Stomach smooth muscle (tissue), 2 donors: ENCODE data around the gene GLRX.
A peak's percentile ranks its signal among the peaks of the same experiment; 100 is the strongest.

Experiments
- H3K27ac ChIP-seq: one replicate; pipeline ENCODE4 v1.7.0; 2013; ENCODE audit warnings: mild to moderate bottlenecking, low read length, inconsistent platforms
- H3K27me3 ChIP-seq, 2 donors: one replicate each; pipeline ENCODE4 v1.7.0; 2013; ENCODE audit warnings: low read length in 2 of 2; ENCODE audit not compliant: insufficient read depth in 2 of 2, control insufficient read depth in 1 of 2
- H3K36me3 ChIP-seq, 2 donors: one replicate each; pipeline ENCODE4 v1.7.0; 2013; ENCODE audit warnings: low read length in 2 of 2; ENCODE audit not compliant: control insufficient read depth in 2 of 2, insufficient read depth in 2 of 2
- H3K4me1 ChIP-seq: one replicate; pipeline ENCODE4 v1.7.0; 2013; ENCODE audit warnings: low read length; ENCODE audit not compliant: control insufficient read depth, insufficient read depth
- H3K4me3 ChIP-seq, 2 donors: one replicate each; pipeline ENCODE4 v1.7.0; 2013; ENCODE audit warnings: low read length in 2 of 2
- H3K9ac ChIP-seq, 2 donors: one replicate each; pipeline ENCODE4 v1.7.0; 2013; ENCODE audit warnings: low read length in 2 of 2, mild to moderate bottlenecking in 1 of 2
- H3K9me3 ChIP-seq, 2 donors: one replicate each; pipeline ENCODE4 v1.7.0; 2013; ENCODE audit warnings: low read length in 2 of 2; ENCODE audit not compliant: control insufficient read depth in 2 of 2
- donor health status: healthy.
- donor health status: Pancreatic carcinoma.

GLRX gene

DNA sequence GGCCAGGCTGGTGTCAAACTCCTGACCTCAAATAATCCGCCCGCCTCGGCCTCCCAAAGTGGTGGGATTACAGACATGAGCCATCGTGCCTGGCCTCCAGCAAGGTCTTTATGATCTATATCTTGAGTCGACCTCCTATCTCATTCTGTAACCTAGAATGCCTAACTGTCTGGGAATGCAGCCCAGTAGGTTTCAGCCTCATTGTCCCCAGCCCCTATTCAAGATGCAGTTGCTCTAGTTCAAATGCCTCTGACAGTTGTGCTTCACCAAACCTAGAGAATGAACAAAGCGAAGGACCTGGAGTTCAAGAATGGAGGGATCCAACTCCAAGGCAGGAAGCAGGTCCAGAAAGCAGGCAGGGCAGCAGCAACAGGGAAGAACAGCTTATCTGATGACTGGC lies 30.8 kb downstream of the GLRX start:
- no peaks in the 10 kb centered on the region for H3K4me1 ChIP-seq
- H3K27me3 ChIP-seq, result no peaks in the 10 kb centered on the region
- no peak overlapping the region for H3K9ac ChIP-seq
- H3K27ac ChIP-seq, result no peak overlapping the region
- no peak overlapping the region for H3K4me3 ChIP-seq
- H3K36me3 ChIP-seq, result peaks cover 14 to 16% of the 10 kb centered on the region in 2 donors
- no peaks in the 10 kb centered on the region for H3K9me3 ChIP-seq

DNA sequence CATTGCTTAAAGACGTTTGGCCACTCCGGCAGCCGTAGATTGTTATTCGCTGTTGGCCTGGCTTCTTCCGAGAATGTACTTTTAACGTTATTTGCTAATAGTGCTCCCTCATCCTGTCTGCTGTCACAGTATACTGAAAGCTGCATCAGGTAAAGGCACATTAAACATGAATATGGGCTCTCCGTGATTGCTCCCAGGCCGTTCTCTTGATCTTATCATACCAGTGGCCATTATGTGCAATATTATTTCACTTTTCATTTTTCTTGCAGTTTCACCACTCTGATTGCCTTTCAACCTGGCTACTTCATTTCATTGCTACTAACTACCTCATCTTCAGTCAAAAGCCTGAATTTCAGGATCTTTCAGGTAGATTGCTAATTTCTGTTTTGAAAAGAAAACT lies 34.0 kb downstream of the GLRX start:
- H3K4me3 ChIP-seq, result no peak overlapping the region
- no peaks in the 10 kb centered on the region for H3K9me3 ChIP-seq
- H3K27ac ChIP-seq, result no peak overlapping the region
- no peak overlapping the region for H3K9ac ChIP-seq
- H3K36me3 ChIP-seq, result peaks cover 19 to 21% of the 10 kb centered on the region in 2 donors
- no peaks in the 10 kb centered on the region for H3K4me1 ChIP-seq
- H3K27me3 ChIP-seq, result no peaks in the 10 kb centered on the region

DNA sequence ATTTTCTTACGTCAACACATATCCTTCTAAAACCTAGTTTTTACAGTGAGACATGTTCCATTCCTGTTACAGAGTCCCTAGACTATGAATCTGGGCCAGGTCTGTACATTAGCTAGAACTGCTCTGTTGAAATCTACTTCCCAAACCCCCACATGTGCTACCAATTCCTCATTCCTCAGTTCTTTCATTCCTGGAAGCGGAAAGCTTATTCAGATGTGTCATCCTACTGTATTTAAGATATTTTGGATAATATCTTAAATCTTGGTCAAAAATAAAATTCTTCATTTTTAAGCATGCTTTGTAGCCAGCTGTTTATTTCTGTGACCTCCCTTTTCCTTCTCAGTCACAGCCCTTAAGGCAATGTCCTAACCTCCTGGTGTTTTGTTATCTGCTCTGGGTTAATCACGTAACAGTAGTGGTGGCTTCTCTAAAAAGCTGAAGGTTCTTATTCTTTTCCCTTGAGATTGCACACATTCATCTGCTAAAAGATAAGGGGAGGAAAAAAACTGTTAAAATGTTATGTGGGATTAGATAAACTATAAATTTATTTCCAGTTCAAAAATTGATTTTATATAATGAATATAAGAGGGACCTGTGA lies 35.6 kb downstream of the GLRX start:
- Histone ChIP-seq H3K27ac (no peak overlapping the region), H3K9ac (no peak overlapping the region), H3K4me1 (no peaks in the 10 kb centered on the region), H3K27me3 (no peaks in the 10 kb centered on the region), H3K4me3 (no peak overlapping the region), H3K9me3 (no peaks in the 10 kb centered on the region), H3K36me3 (peaks cover 19 to 23% of the 10 kb centered on the region in 2 donors)

DNA sequence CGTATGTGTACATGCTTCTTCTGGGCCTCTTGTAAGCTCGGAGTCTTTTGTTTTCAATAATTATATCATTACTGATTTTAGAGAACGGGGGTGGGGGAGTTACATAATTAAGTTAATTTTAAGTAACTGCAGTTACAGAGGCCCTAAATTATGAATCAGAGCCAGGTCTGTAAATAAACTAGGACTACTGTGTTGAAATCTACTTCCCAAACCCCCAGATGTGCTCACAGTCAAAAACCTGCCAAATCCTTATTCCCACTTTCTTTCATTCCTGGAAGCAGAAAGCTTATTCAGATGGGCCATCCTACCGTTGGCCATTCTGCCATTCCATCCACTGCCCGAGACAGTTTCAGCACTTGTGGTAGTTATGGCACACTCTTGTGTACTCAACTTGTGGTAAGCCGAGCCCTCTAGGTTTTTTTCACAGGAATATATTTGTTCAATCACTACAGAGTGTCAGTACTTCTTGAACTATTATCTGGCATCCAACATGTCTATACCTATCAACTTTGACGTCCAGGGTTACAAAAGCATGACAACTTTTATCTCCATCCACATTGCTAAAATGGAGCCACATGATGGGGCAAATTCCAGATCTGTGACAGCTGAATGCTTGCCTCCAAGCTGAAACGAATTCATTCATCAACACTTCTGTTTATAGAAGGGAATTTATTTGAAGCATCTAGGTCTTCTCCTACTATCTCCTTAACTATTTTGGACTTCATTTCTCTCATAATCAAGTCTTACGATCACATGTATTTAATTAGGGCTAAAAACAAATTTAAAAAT lies 37.8 kb downstream of the GLRX start:
- H3K4me1 ChIP-seq, result peaks cover 4% of the 10 kb centered on the region
- no peak overlapping the region for H3K27ac ChIP-seq
- H3K9me3 ChIP-seq, result no peaks in the 10 kb centered on the region
- H3K4me3 ChIP-seq, result no peak overlapping the region
- H3K27me3 ChIP-seq, result no peaks in the 10 kb centered on the region
- H3K9ac ChIP-seq, result no peak overlapping the region
- H3K36me3 ChIP-seq, result peaks cover 16 to 23% of the 10 kb centered on the region in 2 donors

DNA sequence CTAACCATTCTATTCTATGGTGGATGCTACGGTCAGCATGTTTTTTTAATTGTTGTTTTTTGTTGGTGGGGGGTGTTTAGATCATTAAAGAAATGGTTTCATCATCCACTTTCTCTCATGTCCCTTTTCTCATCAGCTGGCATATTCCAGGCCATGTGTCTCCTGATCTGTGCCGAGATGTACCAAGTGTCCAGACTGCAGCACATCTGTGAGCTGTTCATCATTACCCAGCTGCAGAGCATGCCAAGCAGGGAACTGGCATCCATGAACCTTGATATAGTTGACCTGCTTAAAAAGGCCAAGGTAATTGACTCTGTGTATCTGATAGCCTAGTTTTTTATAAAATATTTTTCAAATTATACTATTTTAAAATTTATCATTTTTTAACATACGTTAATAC lies 38.9 kb downstream of the GLRX start:
- Histone ChIP-seq H3K27ac (no peak overlapping the region), H3K4me3 (no peak overlapping the region), H3K27me3 (no peaks in the 10 kb centered on the region), H3K4me1 (peaks cover 4% of the 10 kb centered on the region), H3K9ac (no peak overlapping the region), H3K36me3 (peaks cover 16 to 17% of the 10 kb centered on the region in 2 donors), H3K9me3 (no peaks in the 10 kb centered on the region)

DNA sequence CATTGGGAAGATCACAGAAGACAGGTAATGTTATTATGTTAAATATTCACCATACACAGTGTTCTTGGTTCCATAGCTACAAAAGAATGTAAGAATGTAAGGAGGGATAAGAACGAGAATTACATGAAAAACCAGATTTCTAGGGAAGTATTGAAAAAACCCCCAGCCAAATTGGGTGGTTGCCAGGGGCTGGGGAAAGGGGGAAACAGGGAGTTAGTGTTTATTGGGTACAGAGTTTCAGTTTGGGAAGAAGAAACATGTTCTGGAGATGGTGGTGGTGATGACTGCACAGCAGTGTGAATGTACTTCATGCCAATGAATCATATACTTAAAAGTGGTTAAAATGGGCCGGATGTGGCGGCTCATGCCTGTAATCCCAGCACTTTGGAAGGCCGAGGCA lies 40.3 kb downstream of the GLRX start:
- H3K9ac ChIP-seq, result no peak overlapping the region
- H3K27me3 ChIP-seq, result no peaks in the 10 kb centered on the region
- no peaks in the 10 kb centered on the region for H3K9me3 ChIP-seq
- H3K4me3 ChIP-seq, result no peak overlapping the region
- peaks cover 6 to 11% of the 10 kb centered on the region in 2 donors for H3K36me3 ChIP-seq
- H3K27ac ChIP-seq, result no peak overlapping the region
- H3K4me1 ChIP-seq, result peaks cover 4% of the 10 kb centered on the region

DNA sequence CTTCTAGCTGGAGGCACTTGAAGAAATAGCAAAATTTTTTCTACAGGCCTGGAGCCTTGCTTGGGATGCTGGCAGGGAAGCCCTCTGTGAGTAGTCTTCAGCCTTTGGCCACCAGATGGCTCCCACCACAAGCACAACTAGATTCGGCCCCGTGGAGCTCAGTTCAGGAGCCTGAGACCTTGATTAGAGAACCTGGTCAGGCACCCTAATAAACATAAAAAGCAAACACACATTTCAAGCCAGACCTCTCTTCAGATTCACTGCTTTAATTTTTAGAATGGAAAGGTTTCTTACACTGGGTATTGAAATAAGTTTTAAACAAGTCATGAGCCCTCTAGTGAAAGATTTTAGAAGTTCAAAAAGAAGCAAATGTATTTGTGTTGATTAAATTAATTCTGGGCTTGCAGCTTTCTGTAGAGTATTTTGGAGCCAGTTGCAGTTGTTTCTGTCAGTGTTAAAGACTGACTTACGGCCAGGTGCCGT lies 41.4 kb downstream of the GLRX start:
- Histone ChIP-seq H3K4me1 (peaks cover 4% of the 10 kb centered on the region), H3K27ac (no peak overlapping the region), H3K9me3 (no peaks in the 10 kb centered on the region), H3K27me3 (no peaks in the 10 kb centered on the region), H3K9ac (no peak overlapping the region), H3K36me3 (peaks cover 6 to 9% of the 10 kb centered on the region in 2 donors), H3K4me3 (no peak overlapping the region)

DNA sequence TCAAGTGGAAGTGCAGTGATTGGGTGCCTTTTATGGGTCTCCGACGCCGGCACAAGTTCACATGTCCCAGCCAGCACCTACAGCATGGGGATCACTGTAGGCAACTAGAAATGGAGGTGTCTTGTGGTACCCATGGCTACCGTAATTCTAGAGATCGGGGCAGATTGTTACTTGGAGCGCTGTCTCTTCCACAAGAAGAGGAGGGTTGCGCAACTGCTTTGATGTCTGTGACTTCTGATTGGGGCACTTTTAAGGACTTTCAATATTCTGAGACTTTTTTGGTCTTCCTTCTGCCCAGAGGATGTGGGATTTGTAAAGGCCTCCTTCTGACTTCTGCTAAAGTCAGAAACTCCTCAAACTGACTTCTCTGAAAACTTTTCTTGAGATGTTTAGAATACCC lies 41.9 kb downstream of the GLRX start:
- H3K27ac ChIP-seq, result no peak overlapping the region
- peaks cover 4% of the 10 kb centered on the region for H3K4me1 ChIP-seq
- no peaks in the 10 kb centered on the region for H3K9me3 ChIP-seq
- H3K9ac ChIP-seq, result no peak overlapping the region
- peaks cover 6 to 8% of the 10 kb centered on the region in 2 donors for H3K36me3 ChIP-seq
- no peaks in the 10 kb centered on the region for H3K27me3 ChIP-seq
- no peak overlapping the region for H3K4me3 ChIP-seq

DNA sequence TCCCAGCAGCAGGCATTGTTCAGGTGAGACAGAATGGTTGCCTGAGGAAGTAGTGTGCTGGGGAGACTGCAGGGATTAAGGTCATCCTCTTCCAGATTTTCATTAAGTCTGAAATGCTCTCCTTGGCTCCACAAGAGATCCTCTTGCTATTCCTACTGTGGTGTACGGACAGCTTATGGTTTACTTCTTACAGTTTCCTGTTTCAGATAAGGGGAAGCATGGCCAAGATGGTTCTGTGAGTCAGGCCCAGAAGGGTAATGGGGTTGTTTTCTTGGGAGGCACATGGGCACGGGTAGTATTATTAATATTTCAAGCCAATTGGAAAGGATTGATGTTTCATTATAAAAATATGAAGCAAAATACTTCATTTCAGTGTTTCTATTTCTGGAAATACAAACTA lies 42.9 kb downstream of the GLRX start:
- Histone ChIP-seq H3K27me3 (no peaks in the 10 kb centered on the region), H3K27ac (peak overlapping the region; percentile 12), H3K4me1 (peaks cover 4% of the 10 kb centered on the region), H3K9me3 (no peaks in the 10 kb centered on the region), H3K36me3 (peaks cover 2 to 8% of the 10 kb centered on the region in 2 donors), H3K4me3 (no peak overlapping the region), H3K9ac (no peak overlapping the region)

DNA sequence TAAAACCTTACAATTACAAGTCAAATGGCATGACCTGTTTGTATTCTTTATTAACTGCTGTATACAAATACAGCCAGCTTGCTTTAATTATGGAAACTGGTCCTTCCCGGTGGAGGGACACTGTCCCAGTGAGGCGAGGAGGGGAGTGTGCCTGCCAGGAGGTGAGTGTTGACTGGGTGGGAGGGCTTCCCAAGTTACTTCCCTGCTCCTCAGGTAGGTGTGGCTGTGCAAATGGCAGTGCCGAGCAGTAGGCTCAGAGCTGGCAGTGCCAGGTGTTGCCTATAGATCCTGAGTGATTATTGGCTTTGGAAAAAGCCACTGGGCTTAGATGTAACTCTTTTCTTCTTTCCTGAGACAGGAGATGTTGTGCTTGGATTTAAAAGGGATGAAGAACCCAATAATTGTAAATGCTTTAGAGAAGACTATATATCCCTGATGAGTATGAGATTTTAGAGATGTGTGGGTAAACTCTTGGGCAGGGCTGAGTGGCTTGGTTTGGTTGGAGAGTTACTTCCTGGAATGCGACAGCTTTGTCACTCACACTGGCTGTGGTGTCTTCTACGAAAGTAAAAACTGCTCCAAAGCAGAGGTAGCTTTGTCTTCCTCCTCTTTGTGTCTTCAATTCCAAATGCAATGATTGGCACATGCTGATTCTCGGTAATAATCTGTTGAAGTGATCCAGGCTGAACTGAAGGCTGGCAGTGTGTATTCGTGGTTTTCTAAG lies 43.7 kb downstream of the GLRX start:
- peak overlapping the region; percentile 12 for H3K27ac ChIP-seq
- no peak overlapping the region for H3K9ac ChIP-seq
- peaks cover 4% of the 10 kb centered on the region for H3K4me1 ChIP-seq
- H3K36me3 ChIP-seq, result peaks cover 0 to 3% of the 10 kb centered on the region in 2 donors
- no peak overlapping the region for H3K4me3 ChIP-seq
- H3K9me3 ChIP-seq, result no peaks in the 10 kb centered on the region
- H3K27me3 ChIP-seq, result no peaks in the 10 kb centered on the region
